Panc1 (cell line): ENCODE measurements around the gene PKD2. TPM values are rescaled to one million over a fixed set of nuclear protein-coding genes. Genes with fewer than 3 reads are reported as not detected.

Source experiments
- ATAC-seq: fragments of 200-7000 bp; cut with Tn5 transposase; 2 replicates; pipeline ENCODE4 v1.9.1; 2020; ENCODE audit warnings: mild to moderate bottlenecking, moderate library complexity
- BruUV-seq: library from RNA; stranded (reverse); fragments of 400-500 nt; replicated peaks from 2 replicates; lab custom pipeline; 2021; lab: Mats Ljungman, UMichigan
- CTCF ChIA-PET: fragments of 300-600 bp; sonication (Branson Sonifier 250); formaldehyde crosslinking; loops from one replicate; lab custom pipeline; 2022; ENCODE audit warnings: antibody characterized with exemption; lab: Charles Lee
- POLR2A ChIA-PET: fragments of 300-600 bp; sonication (Branson Sonifier 250); formaldehyde crosslinking; loops from one replicate; lab custom pipeline; 2022; ENCODE audit warnings: antibody characterized with exemption; lab: Charles Lee
- DNase-seq: peaks from one replicate; pipeline ENCODE4 v3.0.0-alpha.2; 2010; ENCODE audit warnings: low read depth, low spot score
- H3K27ac ChIP-seq: 2 replicates; pipeline ENCODE4 v1.5.1; 2011; ENCODE audit warnings: mild to moderate bottlenecking, low read length, inconsistent platforms
- H3K27me3 ChIP-seq: fragments of 200-500 bp; sonication (Bioruptor generic); 2 replicates; pipeline ENCODE4 v1.6.0; 2014; ENCODE audit warnings: low read length, inconsistent platforms; ENCODE audit not compliant: control insufficient read depth, insufficient read depth
- H3K36me3 ChIP-seq: fragments of 200-500 bp; sonication (Bioruptor generic); 2 replicates; pipeline ENCODE4 v1.5.1; 2014; ENCODE audit warnings: inconsistent platforms, mild to moderate bottlenecking, low read length, moderate library complexity; ENCODE audit not compliant: control insufficient read depth, insufficient read depth
- H3K4me1 ChIP-seq: 2 replicates; pipeline ENCODE4 v1.5.1; 2011; ENCODE audit warnings: inconsistent platforms, mild to moderate bottlenecking, low read length, moderate library complexity; ENCODE audit not compliant: control insufficient read depth, insufficient read depth
- H3K4me3 ChIP-seq, 2 experiments: 2 replicates each; pipeline ENCODE4 v1.5.1; 2011 to 2012; ENCODE audit warnings: low read depth in 2 of 2, low read length in 2 of 2, mild to moderate bottlenecking in 2 of 2, inconsistent platforms in 1 of 2, moderate library complexity in 1 of 2
- H3K9me3 ChIP-seq: fragments of 200-500 bp; sonication (Bioruptor generic); 2 replicates; pipeline ENCODE4 v1.5.1; 2014; ENCODE audit warnings: low read depth, mild to moderate bottlenecking, inconsistent platforms, low read length, moderate library complexity; ENCODE audit not compliant: control insufficient read depth, insufficient read depth
- CTCF ChIP-seq: fragments of 450-650 bp; IDR thresholded peaks from 2 replicates; pipeline ENCODE4 v1.5.1; 2017; ENCODE audit warnings: mild to moderate bottlenecking
- POLR2AphosphoS5 ChIP-seq: IDR thresholded peaks from 2 replicates; pipeline ENCODE4 v1.6.1; 2012; ENCODE audit warnings: mild to moderate bottlenecking, low read depth, low read length, moderate library complexity
- REST ChIP-seq, 2 experiments: IDR thresholded peaks; 2 replicates each; pipeline ENCODE4 v1.6.1; 2011 to 2012; ENCODE audit warnings: low read depth in 2 of 2, control low read depth in 1 of 2, low read length in 1 of 2, mild to moderate bottlenecking in 1 of 2, moderate library complexity in 1 of 2; ENCODE audit not compliant: insufficient read depth in 1 of 2
- SIN3A ChIP-seq: IDR thresholded peaks from 2 replicates; pipeline ENCODE4 v1.6.1; 2012; ENCODE audit warnings: low read depth, mild to moderate bottlenecking, low read length, moderate library complexity, borderline replicate concordance; ENCODE audit not compliant: insufficient read depth
- TCF7L2 ChIP-seq: IDR thresholded peaks from 2 replicates; pipeline ENCODE4 v1.6.1; 2011; ENCODE audit warnings: mild to moderate bottlenecking, low read depth, low read length, inconsistent platforms
- in situ Hi-C: cut with HindIII; loops from 2 replicates; pipeline ENCODE4 v1.10.0; 2016; ENCODE audit warnings: low sequenced_read_pairs, low pct_unique_long_range_greater_than_20kb
- intact Hi-C: fragments of 100-400 bp; cut with micrococcal nuclease; formaldehyde crosslinking; loops from one replicate; pipeline ENCODE4 v1.10.0; 2022; ENCODE audit not compliant: unreplicated experiment
- total RNA-seq: library from RNA; stranded (reverse); gene quantifications from one replicate; pipeline ENCODE4 v1.2.1, GENCODE V29; 2021; ENCODE audit not compliant: unreplicated experiment

Gene PKD2
- total RNA-seq, 1 experiment from 2014 or later, result 21.7 TPM

- Histone ChIP-seq H3K36me3 (peaks cover 4% of the 10 kb centered on the region; the same call in 1 of the 2 replicates), H3K4me1 (no peaks in the 10 kb centered on the region), H3K9me3 (no peaks in the 10 kb centered on the region), H3K4me3 (no peak overlapping the region), H3K27me3 (no peaks in the 10 kb centered on the region), H3K27ac (no peak overlapping the region)
- in situ Hi-C loops, result no loop called here
- intact Hi-C loops, result no loop called here
- no peak for TF ChIP-seq SIN3A
- no peak for TF ChIP-seq POLR2AphosphoS5
- no peak for TF ChIP-seq TCF7L2
- no peak for TF ChIP-seq CTCF
- no peak for TF ChIP-seq REST (IDR thresholded peaks at IDR 0.05; ENCODE audit: insufficient read depth in 1 of 2, low read depth in 2 of 2, low read length in 1 of 2)
- DNase-seq, result no peak
- ChIA-PET POLR2A (no interaction called here), CTCF (no interaction called here)
- BruUV-seq, result no TSS peak
- ATAC-seq, result no peak
Observed at GRCh38 chr4:88060431-88060830, 53.0 kb downstream of the PKD2 start.

GRCh38 chr4:88062311-88062710 lies 54.9 kb downstream of the PKD2 start:
- POLR2A ChIA-PET, result no interaction called here
- peaks cover 4% of the 10 kb centered on the region; the same call in 1 of the 2 replicates for H3K36me3 ChIP-seq
- in situ Hi-C loops, result no loop called here
- BruUV-seq, result no TSS peak
- intact Hi-C loops, result no loop called here
- no peaks in the 10 kb centered on the region for H3K27me3 ChIP-seq
- DNase-seq, result no peak
- CTCF ChIA-PET, result no interaction called here
- H3K4me3 ChIP-seq, result no peak overlapping the region
- no peaks in the 10 kb centered on the region for H3K9me3 ChIP-seq
- H3K27ac ChIP-seq, result no peak overlapping the region
- TF ChIP-seq CTCF (no peak), REST (IDR thresholded peaks at IDR 0.05; ENCODE audit: insufficient read depth in 1 of 2, low read depth in 2 of 2, low read length in 1 of 2) (no peak), SIN3A (no peak), POLR2AphosphoS5 (no peak), TCF7L2 (no peak)
- no peak for ATAC-seq
- no peaks in the 10 kb centered on the region for H3K4me1 ChIP-seq
